ENCODE data around the gene NCAPG2.

GRCh38 chr7:158689488-158689887 lies 15.1 kb downstream of the NCAPG2 start:
- TF ChIP-seq CTCF (conservative IDR thresholded peaks at IDR 0.05; ENCODE audit: low read length): no peak
- no peak for TF ChIP-seq EZH2phosphoT487 (IDR thresholded peaks at IDR 0.05; ENCODE audit: borderline replicate concordance)

Data from Loucy (cell line).